Kidney (tissue), 14 donors: ENCODE results near the gene TRAPPC6A. TPM values are rescaled to one million over a fixed set of nuclear protein-coding genes. Genes with fewer than 3 reads are reported as not detected.

Experiments used
- DNase-seq, 5 donors: peaks; one replicate each; pipeline ENCODE4 v3.0.0-alpha.2; 2013 to 2020
- FAIRE-seq: peaks from 2 replicates; lab custom pipeline; 2012; peaks lifted over from hg19 to GRCh38; lab: Jason Lieb, UNC
- H3K27ac ChIP-seq, 2 donors: one replicate each; pipeline ENCODE4 v1.7.0; 2013; ENCODE audit warnings: low read depth in 2 of 2, low read length in 2 of 2, inconsistent platforms in 1 of 2
- H3K27me3 ChIP-seq: one replicate; pipeline ENCODE4 v1.7.1; 2013; ENCODE audit warnings: low read length, inconsistent platforms; ENCODE audit not compliant: control insufficient read depth, insufficient read depth
- H3K36me3 ChIP-seq, 3 donors: one replicate each; pipeline versions ENCODE4 v1.7.0 to v1.7.1; 2013; ENCODE audit warnings: low read length in 3 of 3, control low read depth in 1 of 3, inconsistent platforms in 1 of 3; ENCODE audit not compliant: insufficient read depth in 3 of 3, control insufficient read depth in 2 of 3
- H3K4me1 ChIP-seq, 3 donors: one replicate each; pipeline versions ENCODE4 v1.7.0 to v1.7.1; 2013; ENCODE audit warnings: low read length in 3 of 3, inconsistent platforms in 1 of 3, low read depth in 1 of 3; ENCODE audit not compliant: control insufficient read depth in 2 of 3, insufficient read depth in 2 of 3
- H3K4me3 ChIP-seq, 3 donors: one replicate each; pipeline versions ENCODE4 v1.7.0 to v1.8.1; 2013; ENCODE audit warnings: low read length in 3 of 3, control low read depth in 1 of 3, inconsistent platforms in 1 of 3
- H3K9ac ChIP-seq, 3 donors: one replicate each; pipeline versions ENCODE4 v1.7.0 to v1.7.1; 2013; ENCODE audit warnings: low read length in 3 of 3, control low read depth in 1 of 3, inconsistent platforms in 1 of 3
- H3K9me3 ChIP-seq, 3 donors: one replicate each; pipeline versions ENCODE4 v1.7.0 to v1.7.1; 2013; ENCODE audit warnings: low read length in 3 of 3, control low read depth in 1 of 3, inconsistent platforms in 1 of 3; ENCODE audit not compliant: control insufficient read depth in 2 of 3, insufficient read depth in 1 of 3
- CTCF ChIP-seq: IDR thresholded peaks from 3 replicates; pipeline ENCODE4 v1.5.1; 2012; ENCODE audit warnings: mild to moderate bottlenecking, moderate library complexity, borderline replicate concordance; ENCODE audit not compliant: insufficient read depth; ENCODE audit errors: extremely low read depth
- intact Hi-C: fragments of 100-400 bp; cut with DNase I; formaldehyde crosslinking; loops from one replicate; pipeline ENCODE4 v1.11.1; 2022
- polyA plus RNA-seq: library from polyadenylated mRNA; stranded (reverse); fragments of 350-450 nt; fragmentation: Illumina TruSeq; extraction: RNeasy Lipid Tissue Mini Kit (QIAGEN cat#74804); gene quantifications from one replicate; pipeline ENCODE4 v1.2.3, GENCODE V29; 2014; ENCODE audit warnings: low read depth, low replicate concordance; ENCODE audit not compliant: insufficient read depth
- total RNA-seq: library from RNA; stranded (reverse); fragmentation: NEBNext Ultra II Directional; extraction: Animal tissue kit (Norgen Biotek cat#: 25700); gene quantifications from one replicate; pipeline ENCODE4 v1.2.1, GENCODE V29; 2021
- donor health status: control.
- donor health status: control.
- donor health status: control.
- donor health status: control.
- donor health status: control.
- donor health status: DM: yes; HTN: yes; CAD: no.
- donor health status: Normal renal cell carcinoma (clear cell type).

TRAPPC6A gene
- total and polyA plus RNA-seq, 2 donors from 2014 or later: 37.2 to 123 TPM

GRCh38 chr19:45211751-45212381, 33.8 kb upstream of the TRAPPC6A start:
- Histone ChIP-seq H3K27ac (peak overlapping the region; percentile 51 to 64), H3K4me1 (peaks cover 0 to 15% (median 0%) of the 10 kb centered on the region in 3 donors), H3K27me3 (no peaks in the 10 kb centered on the region), H3K36me3 (no peaks in the 10 kb centered on the region), H3K4me3 (no peak overlapping the region), H3K9ac (no peak overlapping the region), H3K9me3 (no peaks in the 10 kb centered on the region)
- DNase-seq (peak in 3 of 5 donors; percentile 38 to 90 (median 69)), FAIRE-seq (no peak)
- TF ChIP-seq CTCF: no peak
- intact Hi-C loops: no loop called here

GRCh38 chr19:45206328-45206727, 28.3 kb upstream of the TRAPPC6A start:
- TF ChIP-seq CTCF: no peak
- no peaks in the 10 kb centered on the region for H3K36me3 ChIP-seq
- H3K4me1 ChIP-seq: no peaks in the 10 kb centered on the region
- H3K27me3 ChIP-seq: no peaks in the 10 kb centered on the region
- H3K27ac ChIP-seq: no peak overlapping the region
- FAIRE-seq: no peak
- no peak for DNase-seq
- H3K9me3 ChIP-seq: no peaks in the 10 kb centered on the region
- no peak overlapping the region for H3K9ac ChIP-seq
- intact Hi-C loops: no loop called here
- no peak overlapping the region for H3K4me3 ChIP-seq

- H3K27ac ChIP-seq: no peak overlapping the region
- no peaks in the 10 kb centered on the region for H3K4me1 ChIP-seq
- FAIRE-seq: no peak
- no peak overlapping the region for H3K9ac ChIP-seq
- intact Hi-C loops: no loop called here
- TF ChIP-seq CTCF: no peak
- DNase-seq: no peak
- H3K9me3 ChIP-seq: no peaks in the 10 kb centered on the region
- H3K27me3 ChIP-seq: no peaks in the 10 kb centered on the region
- H3K4me3 ChIP-seq: no peak overlapping the region
- H3K36me3 ChIP-seq: no peaks in the 10 kb centered on the region
Observed at GRCh38 chr19:45205810-45206209, 27.8 kb upstream of the TRAPPC6A start.

GRCh38 chr19:45202637-45203036, 24.6 kb upstream of the TRAPPC6A start:
- intact Hi-C loops: no loop called here
- no peak overlapping the region for H3K27ac ChIP-seq
- TF ChIP-seq CTCF: no peak
- H3K9ac ChIP-seq: no peak overlapping the region
- FAIRE-seq (no peak), DNase-seq (no peak)
- no peaks in the 10 kb centered on the region for H3K4me1 ChIP-seq
- H3K36me3 ChIP-seq: no peaks in the 10 kb centered on the region
- no peaks in the 10 kb centered on the region for H3K9me3 ChIP-seq
- H3K4me3 ChIP-seq: no peak overlapping the region
- no peaks in the 10 kb centered on the region for H3K27me3 ChIP-seq
